Measurements from ENCODE around the gene HLA-DPA1.

DNA sequence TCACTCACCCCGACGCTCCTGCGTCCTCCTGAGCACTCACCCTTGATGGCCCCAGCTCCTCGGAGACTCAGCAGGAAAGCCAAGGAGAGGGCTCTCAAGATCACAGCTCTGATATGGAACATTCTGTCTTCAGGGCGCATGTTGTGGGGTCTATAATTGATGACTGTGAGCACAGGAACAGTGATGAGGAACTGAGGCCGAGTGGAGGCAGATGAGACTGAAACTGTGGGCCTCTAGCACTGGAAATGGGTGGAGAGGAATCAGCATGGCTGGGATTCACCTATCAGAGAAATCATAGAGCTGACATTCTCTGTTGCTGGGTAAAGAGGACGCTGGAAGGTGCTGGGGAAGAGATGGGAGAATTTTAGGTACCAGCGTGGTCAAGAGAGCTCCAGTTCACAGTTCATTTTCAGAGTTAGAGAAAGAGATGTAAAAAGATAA lies at the start of gene HLA-DPA1:
- TF ChIP-seq, protein P1, sequence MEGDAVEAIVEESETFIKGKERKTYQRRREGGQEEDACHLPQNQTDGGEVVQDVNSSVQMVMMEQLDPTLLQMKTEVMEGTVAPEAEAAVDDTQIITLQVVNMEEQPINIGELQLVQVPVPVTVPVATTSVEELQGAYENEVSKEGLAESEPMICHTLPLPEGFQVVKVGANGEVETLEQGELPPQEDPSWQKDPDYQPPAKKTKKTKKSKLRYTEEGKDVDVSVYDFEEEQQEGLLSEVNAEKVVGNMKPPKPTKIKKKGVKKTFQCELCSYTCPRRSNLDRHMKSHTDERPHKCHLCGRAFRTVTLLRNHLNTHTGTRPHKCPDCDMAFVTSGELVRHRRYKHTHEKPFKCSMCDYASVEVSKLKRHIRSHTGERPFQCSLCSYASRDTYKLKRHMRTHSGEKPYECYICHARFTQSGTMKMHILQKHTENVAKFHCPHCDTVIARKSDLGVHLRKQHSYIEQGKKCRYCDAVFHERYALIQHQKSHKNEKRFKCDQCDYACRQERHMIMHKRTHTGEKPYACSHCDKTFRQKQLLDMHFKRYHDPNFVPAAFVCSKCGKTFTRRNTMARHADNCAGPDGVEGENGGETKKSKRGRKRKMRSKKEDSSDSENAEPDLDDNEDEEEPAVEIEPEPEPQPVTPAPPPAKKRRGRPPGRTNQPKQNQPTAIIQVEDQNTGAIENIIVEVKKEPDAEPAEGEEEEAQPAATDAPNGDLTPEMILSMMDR (IDR thresholded peaks at IDR 0.05), result no peak
- no peak for TF ChIP-seq EZH2phosphoT487 (IDR thresholded peaks at IDR 0.05)

Measured in neural progenitor cell (in vitro differentiated cells).